NCI-H510A (cell line): ENCODE measurements around the gene GPR155.

Source experiments
- DNase-seq: peaks from one replicate; lab custom pipeline; 2025; lab: John Stamatoyannopoulos, UW

GPR155 gene

GRCh38 chr2:174486563-174487107 is at the start of gene GPR155:
GPR155 (minus strand) TSS chr2:174487029; CDS start chr2:174481956, 5,073 bp downstream.
- peak; percentile 61 for DNase-seq

GRCh38 chr2:174535757-174536703 is 49.2 kb upstream of the GPR155 start:
- DNase-seq = peak; percentile 8

- no peak for DNase-seq
Observed at GRCh38 chr2:174535083-174535482, 48.3 kb upstream of the GPR155 start.

GRCh38 chr2:174529916-174530315 is 43.1 kb upstream of the GPR155 start:
- DNase-seq = no peak

GRCh38 chr2:174527959-174528358 is 41.1 kb upstream of the GPR155 start:
- DNase-seq = no peak

- DNase-seq = no peak
Observed at GRCh38 chr2:174527101-174527721, 40.4 kb upstream of the GPR155 start.

- no peak for DNase-seq
Observed at GRCh38 chr2:174524527-174524926, 37.7 kb upstream of the GPR155 start.

- no peak for DNase-seq
Observed at GRCh38 chr2:174522553-174522952, 35.7 kb upstream of the GPR155 start.

GRCh38 chr2:174518395-174518794 is 31.6 kb upstream of the GPR155 start:
- DNase-seq = no peak

- no peak for DNase-seq
Observed at GRCh38 chr2:174516501-174517378, 29.9 kb upstream of the GPR155 start.

- DNase-seq = no peak
Observed at GRCh38 chr2:174512345-174512744, 25.5 kb upstream of the GPR155 start.

GRCh38 chr2:174511580-174512260 is 24.9 kb upstream of the GPR155 start:
- no peak for DNase-seq

- no peak for DNase-seq
Observed at GRCh38 chr2:174510583-174511189, 23.9 kb upstream of the GPR155 start.

- no peak for DNase-seq
Observed at GRCh38 chr2:174503161-174503809, 16.5 kb upstream of the GPR155 start.

- no peak for DNase-seq
Observed at GRCh38 chr2:174499371-174499770, 12.5 kb upstream of the GPR155 start.

- peak; percentile 76 for DNase-seq
Observed at GRCh38 chr2:174495365-174496012, 8.7 kb upstream of the GPR155 start.

- DNase-seq = no peak
Observed at GRCh38 chr2:174493549-174494331, 6.9 kb upstream of the GPR155 start.

- no peak for DNase-seq
Observed at GRCh38 chr2:174492963-174493431, 6.2 kb upstream of the GPR155 start.

- DNase-seq = no peak
Observed at GRCh38 chr2:174491947-174492346, 5.1 kb upstream of the GPR155 start.
